HepG2 (cell line): ENCODE data around the gene SPDYE6.

Experiments used
- CBX1 ChIP-seq: IDR thresholded peaks from one replicate; pipeline ENCODE4 v1.6.1; 2016; ENCODE audit warnings: antibody characterized with exemption, low read depth
- GABPA ChIP-seq, 2 experiments: IDR thresholded peaks; 2 replicates each; pipeline ENCODE4 v1.6.1; 2011 to 2016; ENCODE audit warnings: low read depth in 2 of 2, low read length in 1 of 2, missing biosample characterization in 1 of 2, missing genetic modification characterization in 1 of 2
- GPN1 ChIP-seq: sonication (generic); formaldehyde crosslinking; IDR thresholded peaks from 2 replicates; pipeline ENCODE4 v1.5.1; 2020; ENCODE audit warnings: missing genetic modification reagents, borderline replicate concordance
- MXD4 ChIP-seq: IDR thresholded peaks from 2 replicates; pipeline ENCODE4 v1.6.1; 2016; ENCODE audit warnings: mild to moderate bottlenecking, missing biosample characterization, missing genetic modification reagents
- POLR2A ChIP-seq, 2 experiments: IDR thresholded peaks; 2 replicates each; pipeline ENCODE4 v1.6.1; 2011; ENCODE audit warnings: low read depth in 2 of 2, low read length in 2 of 2, mild to moderate bottlenecking in 1 of 2, moderate library complexity in 1 of 2; ENCODE audit not compliant: insufficient read depth in 1 of 2
- ZC3H4 ChIP-seq: sonication (generic); formaldehyde crosslinking; IDR thresholded peaks from 2 replicates; pipeline ENCODE4 v1.4.0; 2020; ENCODE audit warnings: missing genetic modification reagents, borderline replicate concordance
- ZNF230 ChIP-seq: sonication (generic); formaldehyde crosslinking; IDR thresholded peaks from 2 replicates; pipeline ENCODE4 v1.4.0; 2020; ENCODE audit warnings: mild to moderate bottlenecking, missing genetic modification reagents
- TF ChIP-seq, protein P1 (sequence below): sonication (generic); formaldehyde crosslinking; IDR thresholded peaks from 2 replicates; pipeline ENCODE4 v1.5.0; 2020; ENCODE audit warnings: mild to moderate bottlenecking, missing genetic modification reagents, moderate library complexity
- TF ChIP-seq, protein P2 (sequence below): IDR thresholded peaks from 2 replicates; pipeline ENCODE4 v1.6.1; 2016; ENCODE audit warnings: low read depth, borderline replicate concordance
- TF ChIP-seq, protein P3 (sequence below): IDR thresholded peaks from 2 replicates; pipeline ENCODE4 v1.6.1; 2016; ENCODE audit warnings: control low read depth

- TF ChIP-seq ZNF230, result no peak
- TF ChIP-seq, protein P1, sequence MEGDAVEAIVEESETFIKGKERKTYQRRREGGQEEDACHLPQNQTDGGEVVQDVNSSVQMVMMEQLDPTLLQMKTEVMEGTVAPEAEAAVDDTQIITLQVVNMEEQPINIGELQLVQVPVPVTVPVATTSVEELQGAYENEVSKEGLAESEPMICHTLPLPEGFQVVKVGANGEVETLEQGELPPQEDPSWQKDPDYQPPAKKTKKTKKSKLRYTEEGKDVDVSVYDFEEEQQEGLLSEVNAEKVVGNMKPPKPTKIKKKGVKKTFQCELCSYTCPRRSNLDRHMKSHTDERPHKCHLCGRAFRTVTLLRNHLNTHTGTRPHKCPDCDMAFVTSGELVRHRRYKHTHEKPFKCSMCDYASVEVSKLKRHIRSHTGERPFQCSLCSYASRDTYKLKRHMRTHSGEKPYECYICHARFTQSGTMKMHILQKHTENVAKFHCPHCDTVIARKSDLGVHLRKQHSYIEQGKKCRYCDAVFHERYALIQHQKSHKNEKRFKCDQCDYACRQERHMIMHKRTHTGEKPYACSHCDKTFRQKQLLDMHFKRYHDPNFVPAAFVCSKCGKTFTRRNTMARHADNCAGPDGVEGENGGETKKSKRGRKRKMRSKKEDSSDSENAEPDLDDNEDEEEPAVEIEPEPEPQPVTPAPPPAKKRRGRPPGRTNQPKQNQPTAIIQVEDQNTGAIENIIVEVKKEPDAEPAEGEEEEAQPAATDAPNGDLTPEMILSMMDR (CRISPR knock-in tag), result no peak
- no peak for TF ChIP-seq GABPA (IDR thresholded peaks at IDR 0.05; ENCODE audit: low read depth, low read length)
- TF ChIP-seq GABPA (CRISPR knock-in tag; IDR thresholded peaks at IDR 0.05; ENCODE audit: low read depth), result no peak
- TF ChIP-seq, protein P2, sequence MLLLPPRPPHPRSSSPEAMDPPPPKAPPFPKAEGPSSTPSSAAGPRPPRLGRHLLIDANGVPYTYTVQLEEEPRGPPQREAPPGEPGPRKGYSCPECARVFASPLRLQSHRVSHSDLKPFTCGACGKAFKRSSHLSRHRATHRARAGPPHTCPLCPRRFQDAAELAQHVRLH (CRISPR knock-in tag), result no peak
- TF ChIP-seq, protein P3, sequence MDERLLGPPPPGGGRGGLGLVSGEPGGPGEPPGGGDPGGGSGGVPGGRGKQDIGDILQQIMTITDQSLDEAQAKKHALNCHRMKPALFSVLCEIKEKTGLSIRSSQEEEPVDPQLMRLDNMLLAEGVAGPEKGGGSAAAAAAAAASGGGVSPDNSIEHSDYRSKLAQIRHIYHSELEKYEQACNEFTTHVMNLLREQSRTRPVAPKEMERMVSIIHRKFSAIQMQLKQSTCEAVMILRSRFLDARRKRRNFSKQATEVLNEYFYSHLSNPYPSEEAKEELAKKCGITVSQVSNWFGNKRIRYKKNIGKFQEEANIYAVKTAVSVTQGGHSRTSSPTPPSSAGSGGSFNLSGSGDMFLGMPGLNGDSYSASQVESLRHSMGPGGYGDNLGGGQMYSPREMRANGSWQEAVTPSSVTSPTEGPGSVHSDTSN (CRISPR knock-in tag), result no peak
- no peak for TF ChIP-seq ZC3H4 (CRISPR knock-in tag)
- TF ChIP-seq POLR2A (IDR thresholded peaks at IDR 0.05; ENCODE audit: insufficient read depth in 1 of 2, low read depth in 2 of 2, low read length in 2 of 2), result no peak
- TF ChIP-seq GPN1 (CRISPR knock-in tag), result no peak
- TF ChIP-seq CBX1, result no peak
- no peak for TF ChIP-seq MXD4 (CRISPR knock-in tag)
Measured at GRCh38 chr7:102319671-102320070, 36.6 kb downstream of the SPDYE6 start.
